Epithelial cell of proximal tubule (primary cell): Measurements from ENCODE around the gene BPIFB3. TPM values are rescaled to one million over a fixed set of nuclear protein-coding genes. Genes with fewer than 3 reads are reported as not detected.
"Not testable (repeated sequence)": the region's sequence is repeated elsewhere in the genome, so short reads cannot be mapped to it uniquely, and the experiment has no call there.

Experiments used
- DNase-seq: peaks from one replicate; pipeline ENCODE4 v3.0.0-alpha.2; 2011; ENCODE audit warnings: low read depth
- H3K4me3 ChIP-seq: 2 replicates; pipeline ENCODE4 v1.5.1; 2011; ENCODE audit warnings: low read depth, mild to moderate bottlenecking, low read length
- CTCF ChIP-seq: conservative IDR thresholded peaks from 2 replicates; pipeline ENCODE4 v1.5.1; 2012; ENCODE audit warnings: low read depth, mild to moderate bottlenecking, low read length
- total RNA-seq: library from RNA; depleted of rRNA; stranded (reverse); fragments of >200 nt; gene quantifications from 2 replicates; pipeline ENCODE4 v1.2.3, GENCODE V29; 2015

Gene BPIFB3
- total RNA-seq, 1 donor from 2014 or later = not detected

DNA sequence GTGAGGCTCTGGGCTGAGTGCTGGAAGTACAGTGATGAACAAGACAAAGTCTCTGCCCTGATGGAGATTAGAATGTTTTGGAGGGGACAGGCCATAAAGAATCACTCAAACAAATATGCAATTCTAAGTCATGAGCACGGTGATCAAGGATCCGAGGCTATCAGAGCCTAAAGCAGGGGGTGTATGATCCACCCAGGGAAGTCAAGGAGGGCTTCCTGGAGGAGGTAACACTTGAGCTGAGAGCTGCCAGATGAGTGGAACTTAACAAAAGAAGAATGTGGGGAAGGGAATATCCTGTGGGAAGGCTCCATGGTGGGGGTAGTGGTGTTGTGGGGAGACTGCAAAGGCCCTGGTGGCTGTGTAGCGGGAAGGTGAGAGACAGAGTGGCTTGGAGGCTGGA, 38.0 kb downstream of the BPIFB3 start:
- no peak overlapping the region for H3K4me3 ChIP-seq
- no peak for TF ChIP-seq CTCF
- DNase-seq = no peak

DNA sequence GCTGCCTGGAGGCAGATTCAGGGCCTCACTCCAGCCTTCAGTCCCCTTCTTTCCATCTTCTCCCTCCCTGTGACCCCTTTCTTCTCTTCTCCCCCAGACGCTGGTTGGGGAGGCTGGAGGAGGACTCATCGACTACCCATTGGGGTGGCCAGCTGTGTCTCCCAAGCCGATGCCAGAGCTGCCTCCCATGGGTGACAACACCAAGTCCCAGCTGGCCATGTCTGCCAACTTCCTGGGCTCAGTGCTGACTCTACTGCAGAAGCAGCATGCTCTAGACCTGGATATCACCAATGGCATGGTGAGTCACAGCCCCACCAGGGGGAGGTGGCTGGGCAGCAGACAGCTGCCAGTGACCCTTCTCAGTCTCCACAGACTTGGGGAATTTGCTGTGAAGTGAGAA, 38.7 kb downstream of the BPIFB3 start:
- H3K4me3 ChIP-seq = no peak overlapping the region
- no peak for DNase-seq
- no peak for TF ChIP-seq CTCF

DNA sequence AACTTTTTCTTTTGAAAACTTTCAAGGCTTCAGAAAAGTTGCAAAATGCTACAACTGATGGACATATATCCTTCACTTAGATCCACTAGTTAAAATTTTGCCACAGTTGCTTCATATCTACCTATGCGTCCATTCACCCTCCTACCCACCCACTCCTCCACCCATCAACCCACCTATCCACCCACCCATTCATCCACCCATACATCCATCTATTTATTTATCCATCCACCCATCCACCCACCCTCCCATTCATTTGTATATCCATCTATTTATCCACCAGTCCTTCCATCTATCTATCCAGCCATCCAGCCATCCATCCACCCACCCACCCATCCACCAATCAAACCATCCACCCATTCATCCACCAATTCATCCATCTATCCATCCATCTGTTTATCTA, 39.4 kb downstream of the BPIFB3 start:
- DNase-seq = no peak
- no peak for TF ChIP-seq CTCF
- no peak overlapping the region for H3K4me3 ChIP-seq

- no peak overlapping the region for H3K4me3 ChIP-seq
- no peak for DNase-seq
- no peak for TF ChIP-seq CTCF
Measured at GRCh38 chr20:33093582-33093981, 39.9 kb downstream of the BPIFB3 start.

DNA sequence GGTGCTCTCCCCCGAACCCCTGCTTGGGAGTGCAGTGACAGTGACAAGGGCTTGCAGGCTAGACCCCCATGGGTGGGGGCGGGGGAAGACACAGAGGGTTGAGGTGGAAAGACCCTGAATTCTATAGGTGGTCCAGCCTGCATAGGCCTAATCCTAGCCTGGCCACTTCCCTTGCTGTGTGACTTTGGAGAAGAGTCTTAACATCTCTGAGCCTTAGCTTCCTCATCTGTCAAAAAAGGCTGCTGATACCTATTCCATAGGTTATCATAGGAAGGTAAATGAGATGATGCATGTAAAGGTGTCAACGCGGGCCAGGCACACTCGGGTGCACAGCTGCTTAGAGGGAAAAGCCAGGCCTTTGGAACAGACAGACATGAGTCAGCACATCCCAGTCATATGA, 41.5 kb downstream of the BPIFB3 start:
- DNase-seq = no peak
- H3K4me3 ChIP-seq = no peak overlapping the region
- TF ChIP-seq CTCF = no peak

DNA sequence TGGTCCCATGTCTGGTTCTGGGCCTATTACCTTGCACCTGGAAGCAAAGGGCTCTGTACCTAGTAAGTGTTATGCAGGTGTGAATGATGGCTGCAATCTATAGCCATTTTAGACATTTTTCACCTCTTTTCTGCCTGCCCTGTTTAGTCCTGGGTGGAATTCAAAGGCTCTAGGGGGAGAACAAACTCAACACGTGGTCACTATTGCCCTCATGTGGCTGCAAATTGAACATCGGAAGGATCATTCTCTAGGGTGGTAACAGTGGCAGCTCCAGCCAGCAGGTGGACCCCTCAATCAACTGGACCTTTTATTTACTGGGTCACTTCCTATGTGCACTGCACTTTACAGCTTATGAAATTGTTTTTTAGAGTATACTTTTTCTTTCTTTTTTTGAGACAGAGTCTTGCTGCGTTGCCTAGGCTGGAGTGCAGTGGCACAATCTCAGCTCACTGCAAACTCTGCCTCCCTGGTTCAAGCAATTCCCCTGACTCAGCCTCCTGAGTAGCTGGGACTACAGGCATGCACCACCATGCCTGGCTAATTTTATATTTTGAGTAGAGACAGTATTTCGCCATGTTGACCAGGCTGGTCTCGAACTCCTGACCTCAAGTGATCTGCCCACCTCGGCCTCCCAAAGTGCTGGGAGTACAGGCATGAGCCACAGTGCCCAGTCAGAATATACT, 42.3 kb downstream of the BPIFB3 start:
- H3K4me3 ChIP-seq, DNase-seq: not testable (repeated sequence)
- peak; percentile 90 for TF ChIP-seq CTCF

DNA sequence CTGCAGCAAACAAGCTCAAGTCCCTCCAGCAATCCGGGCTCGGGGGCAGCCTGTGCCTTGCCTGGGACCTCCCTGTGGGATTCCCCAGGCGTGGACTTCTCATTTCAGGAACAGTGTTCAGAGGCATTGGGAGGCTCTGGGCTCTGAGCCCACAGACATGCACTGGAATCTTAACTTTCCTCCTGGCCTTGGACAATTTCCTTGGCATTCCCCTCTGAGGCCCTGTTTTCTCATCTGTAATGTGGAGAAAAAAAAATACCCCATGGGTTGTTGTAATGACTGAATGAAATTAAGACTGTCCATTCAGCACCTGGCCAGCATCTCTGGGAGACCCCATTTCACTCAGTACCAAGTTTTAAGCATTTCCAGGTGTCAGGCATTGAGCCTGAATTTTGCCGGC, 43.3 kb downstream of the BPIFB3 start:
- TF ChIP-seq CTCF = no peak
- DNase-seq = no peak
- H3K4me3 ChIP-seq = no peak overlapping the region
